Measurements from ENCODE around the gene UGT1A10.

GRCh38 chr2:233672886-233673285, 36.6 kb downstream of the UGT1A10 start:
- no peak for TF ChIP-seq CTCF (IDR thresholded peaks at IDR 0.05)
- TF ChIP-seq ZFX (IDR thresholded peaks at IDR 0.05; ENCODE audit: borderline replicate concordance), result no peak
